DOHH2 (cell line): ENCODE data around the gene SDHAF4.

Experiments
- H3F3A ChIP-seq: fragments of 200-600 bp; sonication (generic), shearing (Covaris generic); 2 replicates; pipeline ENCODE4 v1.6.0; 2016; ENCODE audit warnings: antibody characterized with exemption, mild to moderate bottlenecking; ENCODE audit not compliant: control insufficient read depth, insufficient read depth
- H3K27ac ChIP-seq: fragments of 200-600 bp; sonication (generic); 2 replicates; pipeline ENCODE4 v1.5.1; 2014; ENCODE audit warnings: low read depth, mild to moderate bottlenecking, low read length, moderate library complexity
- H3K27me3 ChIP-seq: fragments of 200-600 bp; sonication (generic); 2 replicates; pipeline ENCODE4 v1.6.1; 2014; ENCODE audit warnings: mild to moderate bottlenecking, low read length, mixed read lengths; ENCODE audit not compliant: control insufficient read depth
- H3K36me3 ChIP-seq: fragments of 200-600 bp; sonication (generic); 2 replicates; pipeline ENCODE4 v1.6.1; 2014; ENCODE audit warnings: mild to moderate bottlenecking, low read length, moderate library complexity, mixed read lengths; ENCODE audit not compliant: control insufficient read depth
- H3K4me1 ChIP-seq: fragments of 200-600 bp; sonication (generic); 2 replicates; pipeline ENCODE4 v1.6.1; 2014; ENCODE audit warnings: mild to moderate bottlenecking, low read length, mixed read lengths; ENCODE audit not compliant: control insufficient read depth
- H3K4me2 ChIP-seq: fragments of 200-600 bp; sonication (generic); 2 replicates; pipeline ENCODE4 v1.6.0; 2014; ENCODE audit warnings: mild to moderate bottlenecking, low read length, moderate library complexity
- H3K4me3 ChIP-seq: fragments of 200-600 bp; sonication (generic); 2 replicates; pipeline ENCODE4 v1.5.1; 2014; ENCODE audit warnings: mild to moderate bottlenecking, low read length, mixed read lengths
- H3K79me2 ChIP-seq: fragments of 200-600 bp; sonication (generic); 2 replicates; pipeline ENCODE4 v1.6.1; 2014; ENCODE audit warnings: mild to moderate bottlenecking, low read length, mixed read lengths; ENCODE audit not compliant: control insufficient read depth
- H3K9me2 ChIP-seq: fragments of 200-600 bp; sonication (generic); replicated peaks from 2 replicates; pipeline ENCODE4 v1.6.1; 2014; ENCODE audit warnings: mild to moderate bottlenecking, low read length, mixed read lengths; ENCODE audit not compliant: control insufficient read depth
- H3K9me3 ChIP-seq: fragments of 200-600 bp; sonication (generic); 2 replicates; pipeline ENCODE4 v1.6.1; 2014; ENCODE audit warnings: antibody characterized with exemption, low read length, mixed read lengths; ENCODE audit not compliant: control insufficient read depth, insufficient read depth
- H4K20me1 ChIP-seq: fragments of 200-600 bp; sonication (generic); 2 replicates; pipeline ENCODE4 v1.6.0; 2014; ENCODE audit warnings: low read depth, mild to moderate bottlenecking, antibody characterized with exemption, low read length, moderate library complexity; ENCODE audit not compliant: control insufficient read depth, insufficient read depth
- EZH2phosphoT487 ChIP-seq: fragments of 200-600 bp; sonication (generic); IDR thresholded peaks from 2 replicates; pipeline ENCODE4 v1.6.1; 2017; ENCODE audit warnings: borderline replicate concordance, mild to moderate bottlenecking, antibody characterized with exemption, low read length, moderate library complexity, mixed read lengths
- TF ChIP-seq, protein P1 (sequence below): fragments of 200-600 bp; sonication (generic); IDR thresholded peaks from one replicate; pipeline ENCODE4 v1.5.1; 2014; ENCODE audit warnings: antibody characterized with exemption, mild to moderate bottlenecking, low read depth, low read length; ENCODE audit not compliant: poor library complexity, severe bottlenecking

Gene SDHAF4

DNA sequence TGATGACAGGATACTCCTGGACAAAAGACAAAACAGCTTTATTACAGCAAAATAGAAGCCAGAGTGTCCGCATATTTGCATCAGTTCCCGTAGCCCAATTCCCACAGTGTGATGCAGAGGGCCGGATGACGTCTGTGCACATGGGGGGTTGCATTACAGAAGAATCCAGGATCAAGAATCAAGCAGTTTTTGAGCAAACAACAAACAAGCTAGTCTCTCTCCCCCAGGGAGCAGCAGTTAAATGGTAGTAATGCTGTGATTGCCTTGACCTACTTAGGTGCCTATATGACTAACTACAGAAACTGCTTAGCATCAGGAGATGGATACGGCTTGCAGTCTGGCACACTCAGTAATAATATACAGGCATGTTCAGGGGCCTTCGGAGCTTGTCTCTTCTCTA lies 3.2 kb upstream of the SDHAF4 start:
- Histone ChIP-seq H3K27ac (no peak overlapping the region), H3K27me3 (no peaks in the 10 kb centered on the region), H3K9me2 (no peaks in the 10 kb centered on the region), H3K36me3 (peaks cover 5% of the 10 kb centered on the region), H3K4me3 (no peak overlapping the region), H3F3A (no peaks in the 10 kb centered on the region), H3K4me2 (no peak overlapping the region), H3K79me2 (peaks cover 16% of the 10 kb centered on the region), H3K4me1 (peaks cover 10% of the 10 kb centered on the region), H3K9me3 (no peaks in the 10 kb centered on the region), H4K20me1 (no peaks in the 10 kb centered on the region)
- TF ChIP-seq EZH2phosphoT487: no peak
- TF ChIP-seq, protein P1, sequence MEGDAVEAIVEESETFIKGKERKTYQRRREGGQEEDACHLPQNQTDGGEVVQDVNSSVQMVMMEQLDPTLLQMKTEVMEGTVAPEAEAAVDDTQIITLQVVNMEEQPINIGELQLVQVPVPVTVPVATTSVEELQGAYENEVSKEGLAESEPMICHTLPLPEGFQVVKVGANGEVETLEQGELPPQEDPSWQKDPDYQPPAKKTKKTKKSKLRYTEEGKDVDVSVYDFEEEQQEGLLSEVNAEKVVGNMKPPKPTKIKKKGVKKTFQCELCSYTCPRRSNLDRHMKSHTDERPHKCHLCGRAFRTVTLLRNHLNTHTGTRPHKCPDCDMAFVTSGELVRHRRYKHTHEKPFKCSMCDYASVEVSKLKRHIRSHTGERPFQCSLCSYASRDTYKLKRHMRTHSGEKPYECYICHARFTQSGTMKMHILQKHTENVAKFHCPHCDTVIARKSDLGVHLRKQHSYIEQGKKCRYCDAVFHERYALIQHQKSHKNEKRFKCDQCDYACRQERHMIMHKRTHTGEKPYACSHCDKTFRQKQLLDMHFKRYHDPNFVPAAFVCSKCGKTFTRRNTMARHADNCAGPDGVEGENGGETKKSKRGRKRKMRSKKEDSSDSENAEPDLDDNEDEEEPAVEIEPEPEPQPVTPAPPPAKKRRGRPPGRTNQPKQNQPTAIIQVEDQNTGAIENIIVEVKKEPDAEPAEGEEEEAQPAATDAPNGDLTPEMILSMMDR: no peak

DNA sequence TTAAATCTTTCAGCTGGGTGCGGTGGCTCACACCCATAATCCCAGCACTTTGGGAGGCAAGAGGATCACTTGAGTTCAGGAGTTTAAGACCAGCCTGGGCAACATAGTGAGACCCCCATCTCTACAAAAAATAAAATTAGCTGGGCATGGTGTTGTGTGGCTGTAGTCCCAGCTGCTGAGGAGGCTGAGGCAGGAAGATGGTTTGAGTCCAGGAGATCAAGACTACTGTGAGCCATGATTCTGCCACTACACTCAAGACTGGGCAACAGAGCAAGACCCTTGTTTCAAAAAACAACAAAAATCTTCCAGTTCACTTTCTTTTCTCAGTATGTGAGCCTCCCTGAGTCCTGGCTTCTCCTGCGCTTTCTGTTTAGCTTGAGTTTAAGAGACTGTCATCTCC lies 7.9 kb downstream of the SDHAF4 start:
- H3K4me2 ChIP-seq: no peak overlapping the region
- H3K36me3 ChIP-seq: peaks cover 5% of the 10 kb centered on the region; the same call in 1 of the 2 replicates
- H3K79me2 ChIP-seq: peaks cover 2% of the 10 kb centered on the region; the same call in 1 of the 2 replicates
- no peaks in the 10 kb centered on the region for H4K20me1 ChIP-seq
- H3K4me3 ChIP-seq: no peak overlapping the region
- H3K9me2 ChIP-seq: no peaks in the 10 kb centered on the region
- no peaks in the 10 kb centered on the region for H3K9me3 ChIP-seq
- H3K27me3 ChIP-seq: no peaks in the 10 kb centered on the region
- no peaks in the 10 kb centered on the region for H3F3A ChIP-seq
- no peak for TF ChIP-seq EZH2phosphoT487
- TF ChIP-seq, protein P1: no peak
- no peak overlapping the region for H3K27ac ChIP-seq
- no peaks in the 10 kb centered on the region for H3K4me1 ChIP-seq

DNA sequence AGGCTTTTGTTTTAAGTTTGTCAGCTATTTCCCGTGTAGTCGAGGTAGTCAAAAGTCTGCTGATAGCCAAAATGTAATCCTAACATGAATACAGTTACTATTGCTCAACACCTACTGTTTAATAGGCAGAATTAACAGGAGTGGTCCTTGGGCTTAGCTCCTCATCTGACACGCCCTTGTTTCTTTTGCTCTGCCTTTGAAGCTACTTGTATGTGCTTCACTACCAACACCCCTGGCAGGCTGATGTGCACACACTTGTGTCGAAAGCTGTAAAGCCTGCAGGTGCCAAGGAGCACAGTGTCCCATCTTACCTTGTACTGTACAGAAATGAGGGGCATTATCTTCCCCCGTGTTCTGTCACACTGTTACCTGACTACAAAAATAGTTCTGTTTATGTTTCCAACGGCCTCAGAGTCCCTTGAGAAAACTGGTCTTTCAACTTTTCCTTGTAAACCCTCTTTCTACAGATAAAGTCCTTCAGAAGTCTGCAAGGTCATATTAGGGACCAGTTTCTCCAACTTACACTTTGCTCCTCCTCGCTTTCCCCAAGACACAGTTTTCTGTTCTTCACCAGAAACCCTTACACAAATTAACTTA lies 9.3 kb downstream of the SDHAF4 start:
- Histone ChIP-seq H3K27me3 (no peaks in the 10 kb centered on the region), H3K9me2 (no peaks in the 10 kb centered on the region), H3K9me3 (no peaks in the 10 kb centered on the region), H3K4me2 (no peak overlapping the region), H3K27ac (no peak overlapping the region), H3F3A (no peaks in the 10 kb centered on the region), H4K20me1 (no peaks in the 10 kb centered on the region), H3K4me3 (no peak overlapping the region), H3K79me2 (no peaks in the 10 kb centered on the region), H3K36me3 (peaks cover 10% of the 10 kb centered on the region), H3K4me1 (no peaks in the 10 kb centered on the region)
- TF ChIP-seq, protein P1: no peak
- TF ChIP-seq EZH2phosphoT487: no peak
